Medulla oblongata (tissue), 1 donor: ENCODE results near the gene SCRT2.
"Not testable (repeated sequence)": the region's sequence is repeated elsewhere in the genome, so short reads cannot be mapped to it uniquely, and the experiment has no call there.

Experiments used
- DNase-seq: peaks from one replicate; pipeline ENCODE4 v3.0.0-alpha.2; 2015; ENCODE audit errors: extremely low spot score

SCRT2 gene

GRCh38 chr20:675453-676314, at the start of gene SCRT2:
Gene SCRT2, minus strand, starts transcription at chr20:675802. Its CDS starts 201 bp downstream, at chr20:675601.
- peak; percentile 65 for DNase-seq

- not testable (repeated sequence) for DNase-seq
Measured at GRCh38 chr20:724797-725196, 49.2 kb upstream of the SCRT2 start.

GRCh38 chr20:723756-724155, 48.2 kb upstream of the SCRT2 start:
- DNase-seq: no peak

- DNase-seq: no peak
Measured at GRCh38 chr20:722822-723644, 47.4 kb upstream of the SCRT2 start.

- DNase-seq: no peak
Measured at GRCh38 chr20:721876-722275, 46.3 kb upstream of the SCRT2 start.

- DNase-seq: no peak
Measured at GRCh38 chr20:719816-720215, 44.2 kb upstream of the SCRT2 start.

GRCh38 chr20:719068-719467, 43.5 kb upstream of the SCRT2 start:
- DNase-seq: no peak

GRCh38 chr20:717832-718231, 42.2 kb upstream of the SCRT2 start:
- DNase-seq: no peak

- no peak for DNase-seq
Measured at GRCh38 chr20:717271-717670, 41.7 kb upstream of the SCRT2 start.

- no peak for DNase-seq
Measured at GRCh38 chr20:714453-714852, 38.9 kb upstream of the SCRT2 start.

GRCh38 chr20:711576-711975, 36.0 kb upstream of the SCRT2 start:
- DNase-seq: no peak

- DNase-seq: no peak
Measured at GRCh38 chr20:710780-711450, 35.3 kb upstream of the SCRT2 start.

- no peak for DNase-seq
Measured at GRCh38 chr20:709991-710779, 34.6 kb upstream of the SCRT2 start.

- no peak for DNase-seq
Measured at GRCh38 chr20:709423-709822, 33.8 kb upstream of the SCRT2 start.

GRCh38 chr20:708956-709355, 33.4 kb upstream of the SCRT2 start:
- no peak for DNase-seq

- no peak for DNase-seq
Measured at GRCh38 chr20:707451-708110, 32.0 kb upstream of the SCRT2 start.

- no peak for DNase-seq
Measured at GRCh38 chr20:706366-706885, 30.8 kb upstream of the SCRT2 start.

- no peak for DNase-seq
Measured at GRCh38 chr20:704726-705125, 29.1 kb upstream of the SCRT2 start.

- no peak for DNase-seq
Measured at GRCh38 chr20:703426-703825, 27.8 kb upstream of the SCRT2 start.

GRCh38 chr20:703006-703405, 27.4 kb upstream of the SCRT2 start:
- no peak for DNase-seq
